NCI-H524 (cell line): ENCODE data around the gene YY1.
"Not testable (repeated sequence)": the region's sequence is repeated elsewhere in the genome, so short reads cannot be mapped to it uniquely, and the experiment has no call there.

ENCODE experiments used
- DNase-seq, 2 experiments: peaks; one replicate each; lab custom pipeline; 2025; lab: John Stamatoyannopoulos, UW

The YY1 gene

GRCh38 chr14:100296106-100296651 lies 57.2 kb downstream of the YY1 start:
- DNase-seq: no peak

GRCh38 chr14:100296729-100297128 lies 57.8 kb downstream of the YY1 start:
- DNase-seq: not testable (repeated sequence)

- DNase-seq: no peak
Measured at GRCh38 chr14:100297320-100298300, 58.7 kb downstream of the YY1 start.

GRCh38 chr14:100298551-100299237 lies 59.8 kb downstream of the YY1 start:
- DNase-seq: peak in 1 of 2 experiments; percentile 46

- no peak for DNase-seq
Measured at GRCh38 chr14:100299238-100299560, 60.3 kb downstream of the YY1 start.

- DNase-seq: no peak
Measured at GRCh38 chr14:100302616-100303015, 63.7 kb downstream of the YY1 start.

GRCh38 chr14:100303179-100303578 lies 64.2 kb downstream of the YY1 start:
- DNase-seq: peak in 1 of 2 experiments; percentile 33

GRCh38 chr14:100303925-100304324 lies 65.0 kb downstream of the YY1 start:
- no peak for DNase-seq

GRCh38 chr14:100304825-100305323 lies 65.9 kb downstream of the YY1 start:
- peak; percentile 56 to 64 for DNase-seq

- peak in 1 of 2 experiments; percentile 42 for DNase-seq
Measured at GRCh38 chr14:100305324-100306100, 66.6 kb downstream of the YY1 start.

- DNase-seq: peak; percentile 93 to 96
Measured at GRCh38 chr14:100306101-100306997, 67.4 kb downstream of the YY1 start, which contains the start of gene SLC25A29. Gene SLC25A29 (minus strand): TSS chr14:100306444. CDS start chr14:100306232, 212 bp downstream.

- DNase-seq: no peak
Measured at GRCh38 chr14:100306998-100307765, 68.2 kb downstream of the YY1 start.

GRCh38 chr14:100307766-100308426 lies 69.0 kb downstream of the YY1 start:
- DNase-seq: peak in 1 of 2 experiments; percentile 43

GRCh38 chr14:100308427-100308792 lies 69.5 kb downstream of the YY1 start:
- DNase-seq: not testable (repeated sequence)

GRCh38 chr14:100309028-100309737 lies 70.2 kb downstream of the YY1 start:
- DNase-seq: no peak

- peak; percentile 84 to 89 for DNase-seq
Measured at GRCh38 chr14:100312110-100312876, 73.3 kb downstream of the YY1 start.

- peak; percentile 56 to 67 for DNase-seq
Measured at GRCh38 chr14:100312877-100313400, 74.0 kb downstream of the YY1 start.
